HepG2 (cell line): ENCODE measurements around the gene KLC3. TPM values are rescaled to one million over a fixed set of nuclear protein-coding genes. Genes with fewer than 3 reads are reported as not detected.

ENCODE experiments used
- AKAP8 ChIP-seq: sonication (generic); formaldehyde crosslinking; IDR thresholded peaks from 2 replicates; pipeline ENCODE4 v1.5.1; 2020; ENCODE audit warnings: mild to moderate bottlenecking, missing genetic modification reagents
- ATF1 ChIP-seq: IDR thresholded peaks from 2 replicates; pipeline ENCODE4 v1.6.1; 2016; ENCODE audit warnings: mild to moderate bottlenecking, control low read depth
- BRCA1 ChIP-seq: sonication (generic); formaldehyde crosslinking; IDR thresholded peaks from 2 replicates; pipeline ENCODE4 v1.4.0; 2020; ENCODE audit warnings: missing genetic modification reagents
- DNMT3B ChIP-seq: conservative IDR thresholded peaks from 2 replicates; pipeline ENCODE4 v1.6.1; 2016; ENCODE audit warnings: missing biosample characterization, control low read depth
- HMGXB3 ChIP-seq: sonication (generic); formaldehyde crosslinking; IDR thresholded peaks from 2 replicates; pipeline ENCODE4 v1.4.0; 2020; ENCODE audit warnings: missing genetic modification reagents, borderline replicate concordance
- HOXA5 ChIP-seq: sonication (generic); formaldehyde crosslinking; IDR thresholded peaks from 2 replicates; pipeline ENCODE4 v1.4.0; 2020; ENCODE audit warnings: missing genetic modification reagents
- KLF6 ChIP-seq: IDR thresholded peaks from 2 replicates; pipeline ENCODE4 v1.8.0; 2016; ENCODE audit warnings: missing biosample characterization, missing genetic modification reagents
- NPAS2 ChIP-seq: sonication (generic); formaldehyde crosslinking; IDR thresholded peaks from 2 replicates; pipeline ENCODE4 v1.8.0; 2022; ENCODE audit warnings: mild to moderate bottlenecking, missing genetic modification reagents, borderline replicate concordance
- POGZ ChIP-seq: sonication (generic); formaldehyde crosslinking; IDR thresholded peaks from 2 replicates; pipeline ENCODE4 v1.4.0; 2020; ENCODE audit warnings: mild to moderate bottlenecking, missing genetic modification reagents
- PPARG ChIP-seq: conservative IDR thresholded peaks from 2 replicates; pipeline ENCODE4 v1.6.1; 2016; ENCODE audit warnings: missing biosample characterization, missing genetic modification reagents
- SATB2 ChIP-seq: sonication (generic); formaldehyde crosslinking; IDR thresholded peaks from 2 replicates; pipeline ENCODE4 v1.5.0; 2020; ENCODE audit warnings: missing genetic modification reagents
- SIN3B ChIP-seq: fragments of 150-350 bp; IDR thresholded peaks from 2 replicates; pipeline ENCODE4 v1.6.1; 2014; ENCODE audit warnings: low read length
- STAG1 ChIP-seq: sonication (generic); formaldehyde crosslinking; IDR thresholded peaks from 2 replicates; pipeline ENCODE4 v1.4.0; 2020; ENCODE audit warnings: missing genetic modification reagents
- ZBTB14 ChIP-seq: sonication (generic); formaldehyde crosslinking; IDR thresholded peaks from 2 replicates; pipeline ENCODE4 v1.4.0; 2020; ENCODE audit warnings: missing genetic modification reagents
- ZBTB37 ChIP-seq: sonication (generic); formaldehyde crosslinking; IDR thresholded peaks from 2 replicates; pipeline ENCODE4 v1.4.0; 2020; ENCODE audit warnings: mild to moderate bottlenecking, missing genetic modification reagents
- ZFY ChIP-seq: sonication (generic); formaldehyde crosslinking; IDR thresholded peaks from 2 replicates; pipeline ENCODE4 v1.4.0; 2020; ENCODE audit warnings: missing genetic modification reagents
- ZNF367 ChIP-seq: sonication (generic); formaldehyde crosslinking; IDR thresholded peaks from 2 replicates; pipeline ENCODE4 v1.4.0; 2020; ENCODE audit warnings: missing genetic modification reagents, borderline replicate concordance
- ZNF501 ChIP-seq: sonication (generic); formaldehyde crosslinking; IDR thresholded peaks from 2 replicates; pipeline ENCODE4 v1.5.1; 2020; ENCODE audit warnings: mild to moderate bottlenecking, moderate library complexity, missing genetic modification reagents
- ZNF7 ChIP-seq: IDR thresholded peaks from 2 replicates; pipeline ENCODE4 v1.6.1; 2016; ENCODE audit warnings: missing biosample characterization, missing genetic modification reagents
- ZNF746 ChIP-seq: sonication (generic); formaldehyde crosslinking; IDR thresholded peaks from 2 replicates; pipeline ENCODE4 v1.8.0; 2022; ENCODE audit warnings: mild to moderate bottlenecking, missing genetic modification reagents
- ZNF747 ChIP-seq: sonication (generic); formaldehyde crosslinking; IDR thresholded peaks from 2 replicates; pipeline ENCODE4 v1.8.1; 2023; ENCODE audit warnings: missing genetic modification reagents, mild to moderate bottlenecking, borderline replicate concordance
- ZNF75D ChIP-seq: sonication (generic); formaldehyde crosslinking; IDR thresholded peaks from 2 replicates; pipeline ENCODE4 v1.8.1; 2023; ENCODE audit warnings: missing genetic modification reagents, mild to moderate bottlenecking, borderline replicate concordance
- ZNF784 ChIP-seq: sonication (generic); formaldehyde crosslinking; IDR thresholded peaks from 2 replicates; pipeline ENCODE4 v1.5.1; 2020; ENCODE audit warnings: missing genetic modification reagents, mild to moderate bottlenecking, borderline replicate concordance
- ZNF891 ChIP-seq: sonication (generic); formaldehyde crosslinking; IDR thresholded peaks from 2 replicates; pipeline ENCODE4 v1.5.0; 2020; ENCODE audit warnings: mild to moderate bottlenecking, missing genetic modification reagents
- polyA plus RNA-seq, 8 experiments: library from polyadenylated mRNA; depleted of rRNA in 3 of 8; stranded (reverse) in 7 of 8; unstranded in 1 of 8; fragments of >200 nt; fragmentation: Illumina TruSeq in 4 of 8; extraction: Trizol in 4 of 8; gene quantifications; 2 replicates each; pipeline versions ENCODE4 v1.2.1 to v1.2.3, GENCODE V29; 2011 to 2016; ENCODE audit warnings: low read depth in 4 of 8, missing spikeins in 1 of 8, mixed read lengths in 1 of 8; ENCODE audit not compliant: insufficient read depth in 1 of 8
- total RNA-seq, 5 experiments: library from RNA; depleted of rRNA; stranded (reverse); fragments of >200 nt; fragmentation: Illumina TruSeq; extraction: Trizol; gene quantifications; 2 replicates each; pipeline ENCODE4 v1.2.3, GENCODE V29; 2016; ENCODE audit warnings: low read depth in 1 of 5

The KLC3 gene
- total and polyA plus RNA-seq, 2 of the 13 experiments (the other 11 are each of a cell fraction or from before 2014, with no cell fraction given): 0.13 TPM; not detected in 1

GRCh38 chr19:45370410-45371204 lies 30.1 kb downstream of the KLC3 start, which contains the start of gene ERCC2 (continued):
- TF ChIP-seq ZNF784 (CRISPR knock-in tag) (no peak), ZBTB14 (CRISPR knock-in tag) (no peak), ZNF747 (CRISPR knock-in tag) (no peak), PPARG (CRISPR knock-in tag) (no peak), STAG1 (CRISPR knock-in tag) (no peak), ZFY (peak; percentile 34; the same call in 1 of the 2 replicates), ZNF75D (no peak), KLF6 (CRISPR knock-in tag) (no peak), ZNF367 (CRISPR knock-in tag) (no peak), BRCA1 (CRISPR knock-in tag) (no peak), DNMT3B (no peak), HMGXB3 (no peak), ZNF746 (CRISPR knock-in tag) (no peak), ZBTB37 (no peak), ZNF501 (CRISPR knock-in tag) (0 out of 2 replicates have a peak, but pooled peaks have one; percentile 25), HOXA5 (CRISPR knock-in tag) (no peak), ZNF7 (CRISPR knock-in tag) (no peak), SATB2 (CRISPR knock-in tag) (no peak), AKAP8 (CRISPR knock-in tag) (no peak), NPAS2 (CRISPR knock-in tag) (no peak), SIN3B (no peak), ATF1 (CRISPR knock-in tag) (peak; percentile 64), ZNF891 (no peak), POGZ (CRISPR knock-in tag) (no peak)
